ENCODE results near the gene EPHB3.

DNA sequence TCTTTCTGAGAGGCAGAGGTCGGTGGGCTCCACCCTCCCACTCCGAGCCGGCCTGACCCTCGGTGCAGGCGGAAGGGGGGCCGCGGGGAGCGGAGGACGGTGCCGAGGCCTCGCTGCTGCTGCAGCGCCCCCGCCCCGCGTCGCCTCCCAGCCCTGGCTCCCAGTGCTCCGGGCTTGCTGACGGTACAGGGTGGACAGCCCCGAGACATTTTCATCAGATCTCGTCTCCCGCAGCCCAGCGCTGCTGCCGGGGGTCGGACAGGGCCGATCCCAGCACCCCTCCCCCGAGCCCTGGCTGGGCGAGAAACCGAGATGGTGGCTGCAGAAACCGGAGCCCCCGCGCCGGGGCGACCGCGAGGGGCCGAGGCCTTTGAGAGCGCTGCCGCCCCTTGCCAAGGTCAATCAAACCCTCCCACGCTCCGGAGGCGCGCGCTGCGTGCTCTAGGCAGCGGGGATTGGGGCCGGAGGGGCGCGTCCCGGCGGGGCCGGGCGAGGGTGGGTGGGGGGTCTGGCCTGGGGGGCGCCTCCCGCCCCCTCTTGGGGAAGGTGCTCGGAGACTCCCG, 42.5 kb downstream of the EPHB3 start:
- TF ChIP-seq, protein P1, sequence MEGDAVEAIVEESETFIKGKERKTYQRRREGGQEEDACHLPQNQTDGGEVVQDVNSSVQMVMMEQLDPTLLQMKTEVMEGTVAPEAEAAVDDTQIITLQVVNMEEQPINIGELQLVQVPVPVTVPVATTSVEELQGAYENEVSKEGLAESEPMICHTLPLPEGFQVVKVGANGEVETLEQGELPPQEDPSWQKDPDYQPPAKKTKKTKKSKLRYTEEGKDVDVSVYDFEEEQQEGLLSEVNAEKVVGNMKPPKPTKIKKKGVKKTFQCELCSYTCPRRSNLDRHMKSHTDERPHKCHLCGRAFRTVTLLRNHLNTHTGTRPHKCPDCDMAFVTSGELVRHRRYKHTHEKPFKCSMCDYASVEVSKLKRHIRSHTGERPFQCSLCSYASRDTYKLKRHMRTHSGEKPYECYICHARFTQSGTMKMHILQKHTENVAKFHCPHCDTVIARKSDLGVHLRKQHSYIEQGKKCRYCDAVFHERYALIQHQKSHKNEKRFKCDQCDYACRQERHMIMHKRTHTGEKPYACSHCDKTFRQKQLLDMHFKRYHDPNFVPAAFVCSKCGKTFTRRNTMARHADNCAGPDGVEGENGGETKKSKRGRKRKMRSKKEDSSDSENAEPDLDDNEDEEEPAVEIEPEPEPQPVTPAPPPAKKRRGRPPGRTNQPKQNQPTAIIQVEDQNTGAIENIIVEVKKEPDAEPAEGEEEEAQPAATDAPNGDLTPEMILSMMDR (IDR thresholded peaks at IDR 0.05), result no peak
- no peak for TF ChIP-seq TCF7L2 (IDR thresholded peaks at IDR 0.05; ENCODE audit: low read depth, low read length)
- no peak for TF ChIP-seq SIN3A (IDR thresholded peaks at IDR 0.05; ENCODE audit: borderline replicate concordance, insufficient read depth, low read depth, low read length)

All from Panc1 (cell line).